SU-DHL-6 (cell line): ENCODE results near the gene SLC4A5.

Source experiments
- CTCF ChIP-seq: fragments of 200-600 bp; sonication (generic); IDR thresholded peaks from one replicate; pipeline ENCODE4 v1.5.1; 2017; ENCODE audit warnings: antibody characterized with exemption, mild to moderate bottlenecking, low read length, moderate library complexity; ENCODE audit not compliant: insufficient read depth, poor library complexity, severe bottlenecking
- EZH2phosphoT487 ChIP-seq: fragments of 200-600 bp; sonication (generic), shearing (Covaris generic); conservative IDR thresholded peaks from 2 replicates; pipeline ENCODE4 v1.6.1; 2018; ENCODE audit warnings: mild to moderate bottlenecking, antibody characterized with exemption, low read length, moderate library complexity, mixed read lengths

DNA sequence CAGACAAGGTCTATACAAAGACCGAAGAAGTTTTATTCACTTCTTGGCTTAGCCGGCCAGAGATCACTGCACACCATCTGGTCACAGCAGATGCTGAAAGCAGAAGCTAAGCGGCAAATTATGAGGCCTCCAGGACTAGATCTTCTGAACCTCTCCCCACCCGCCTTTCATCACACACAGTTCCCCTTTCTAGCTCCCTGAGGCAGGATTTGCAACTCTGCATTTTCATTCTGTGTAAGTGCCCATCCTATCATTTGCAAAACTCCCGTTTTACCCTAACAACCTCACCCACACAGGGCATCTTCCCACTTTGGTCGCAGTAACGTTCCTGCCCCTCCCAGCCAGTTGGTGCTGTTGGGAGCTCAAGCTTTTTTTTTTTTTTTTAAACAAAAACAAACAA lies 161.5 kb downstream of the SLC4A5 start:
- TF ChIP-seq CTCF (no peak), EZH2phosphoT487 (no peak)
